Measurements from ENCODE around the gene UBTD1. TPM values are rescaled to one million over a fixed set of nuclear protein-coding genes. Genes with fewer than 3 reads are reported as not detected.

The UBTD1 gene
- total RNA-seq, 1 donor from 2014 or later: 11.6 TPM

GRCh38 chr10:97608991-97609561, 110.4 kb downstream of the UBTD1 start:
- Mint-ChIP-seq H3K4me3 (no peak overlapping the region), H3K4me1 (ENCODE audit: unreplicated experiment) (peaks cover 4% of the 10 kb centered on the region), H3K27ac (no peak overlapping the region)

GRCh38 chr10:97611473-97611872, 112.7 kb downstream of the UBTD1 start:
- TF ChIP-seq CTCF (conservative IDR thresholded peaks at IDR 0.05): no peak
- no peak overlapping the region for H3K4me3 Mint-ChIP-seq
- peaks cover 4% of the 10 kb centered on the region for H3K4me1 Mint-ChIP-seq (ENCODE audit: unreplicated experiment)
- H3K9me3 Mint-ChIP-seq: no peaks in the 10 kb centered on the region
- peaks cover under 1% of the 10 kb centered on the region for H3K36me3 Mint-ChIP-seq
- H3K27me3 Mint-ChIP-seq: no peaks in the 10 kb centered on the region
- no peak overlapping the region for H3K27ac Mint-ChIP-seq
- DNase-seq (ENCODE audit: extremely low spot score, unreplicated experiment): no peak

More at GRCh38 chr10:97608991-97609561, 110.4 kb downstream of the UBTD1 start:
- Mint-ChIP-seq H3K27me3 (no peaks in the 10 kb centered on the region), H3K9me3 (no peaks in the 10 kb centered on the region), H3K36me3 (no peaks in the 10 kb centered on the region)
- DNase-seq (ENCODE audit: extremely low spot score, unreplicated experiment): no peak
- no peak for TF ChIP-seq CTCF (conservative IDR thresholded peaks at IDR 0.05)

GRCh38 chr10:97612386-97612785, 113.7 kb downstream of the UBTD1 start:
- Mint-ChIP-seq H3K27ac (no peak overlapping the region), H3K36me3 (peaks cover 4% of the 10 kb centered on the region), H3K27me3 (no peaks in the 10 kb centered on the region), H3K4me3 (no peak overlapping the region), H3K4me1 (ENCODE audit: unreplicated experiment) (peaks cover under 1% of the 10 kb centered on the region), H3K9me3 (no peaks in the 10 kb centered on the region)
- DNase-seq (ENCODE audit: extremely low spot score, unreplicated experiment): no peak
- TF ChIP-seq CTCF (conservative IDR thresholded peaks at IDR 0.05): no peak

GRCh38 chr10:97618285-97618684, 119.6 kb downstream of the UBTD1 start:
- no peak for DNase-seq (ENCODE audit: extremely low spot score, unreplicated experiment)
- no peak for TF ChIP-seq CTCF (conservative IDR thresholded peaks at IDR 0.05)
- Mint-ChIP-seq H3K4me3 (no peak overlapping the region), H3K4me1 (ENCODE audit: unreplicated experiment) (peaks cover 3% of the 10 kb centered on the region), H3K36me3 (peaks cover 7% of the 10 kb centered on the region), H3K9me3 (no peaks in the 10 kb centered on the region), H3K27me3 (no peaks in the 10 kb centered on the region), H3K27ac (no peak overlapping the region)

- Mint-ChIP-seq H3K4me3 (no peak overlapping the region), H3K27me3 (no peaks in the 10 kb centered on the region), H3K27ac (no peak overlapping the region), H3K36me3 (peaks cover 7% of the 10 kb centered on the region), H3K4me1 (ENCODE audit: unreplicated experiment) (peaks cover 3% of the 10 kb centered on the region), H3K9me3 (no peaks in the 10 kb centered on the region)
- TF ChIP-seq CTCF (conservative IDR thresholded peaks at IDR 0.05): no peak
- no peak for DNase-seq (ENCODE audit: extremely low spot score, unreplicated experiment)
These were observed 120.0 kb downstream of the UBTD1 start for GRCh38 chr10:97618733-97619132.

Other genes with a start within 250 kb of the UBTD1 start
- gene ARHGAP19, start 206.3 kb upstream of the UBTD1 start, total RNA-seq (ENCODE audit: low replicate concordance): 7.3 and 19.8 TPM in 2 replicates
- 4.7 and 6.1 TPM in 2 replicates for gene FRAT1, start 179.7 kb upstream of the UBTD1 start, total RNA-seq (ENCODE audit: low replicate concordance)
- gene FRAT2, start 164.2 kb upstream of the UBTD1 start, total RNA-seq (ENCODE audit: low replicate concordance): 23.1 and 36.4 TPM in 2 replicates
- gene RRP12, start 97.6 kb upstream of the UBTD1 start, total RNA-seq (ENCODE audit: low replicate concordance): 34.5 and 41.6 TPM in 2 replicates
- 200 and 207 TPM in 2 replicates for gene PGAM1, start 72.7 kb upstream of the UBTD1 start, total RNA-seq (ENCODE audit: low replicate concordance)
- 34.8 and 36.1 TPM in 2 replicates for gene EXOSC1, start 52.9 kb upstream of the UBTD1 start, total RNA-seq (ENCODE audit: low replicate concordance)
- 50.7 and 53.7 TPM in 2 replicates for gene ZDHHC16, start 52.7 kb upstream of the UBTD1 start, total RNA-seq (ENCODE audit: low replicate concordance)
- 85.9 and 94.8 TPM in 2 replicates for gene MMS19, start 502 bp upstream of the UBTD1 start, total RNA-seq (ENCODE audit: low replicate concordance)
- gene ANKRD2, start 73.9 kb downstream of the UBTD1 start, total RNA-seq (ENCODE audit: low replicate concordance): 0.19 TPM in 1 of 2 replicates, not detected in the other
- 0.57 and 2.1 TPM in 2 replicates for gene HOGA1, start 85.5 kb downstream of the UBTD1 start, total RNA-seq (ENCODE audit: low replicate concordance)
- gene C10orf62, start 90.8 kb downstream of the UBTD1 start, total RNA-seq (ENCODE audit: low replicate concordance): 0.34 TPM in 1 of 2 replicates, not detected in the other
- 9.0 and 15.8 TPM in 2 replicates for gene MORN4, start 134.6 kb downstream of the UBTD1 start, total RNA-seq (ENCODE audit: low replicate concordance)
- gene PI4K2A, start 141.7 kb downstream of the UBTD1 start, total RNA-seq (ENCODE audit: low replicate concordance): 18.7 and 19.3 TPM in 2 replicates
- gene AVPI1, start 188.3 kb downstream of the UBTD1 start, total RNA-seq (ENCODE audit: low replicate concordance): 7.8 and 16.2 TPM in 2 replicates
- 16.8 and 43.7 TPM in 2 replicates for gene MARVELD1, start 214.8 kb downstream of the UBTD1 start, total RNA-seq (ENCODE audit: low replicate concordance)
- gene ZFYVE27, start 238.2 kb downstream of the UBTD1 start, total RNA-seq (ENCODE audit: low replicate concordance): 25.6 and 28.8 TPM in 2 replicates

Data from type B pancreatic cell (in vitro differentiated cells).